GM10266 (cell line): ENCODE results near the gene EGFR.

ENCODE experiments used
- DNase-seq: peaks from one replicate; pipeline ENCODE4 v3.0.0; 2012; ENCODE audit errors: extremely low spot score
- TF ChIP-seq, protein P1 (sequence below): IDR thresholded peaks from 2 replicates; pipeline ENCODE4 v1.5.1; 2012; ENCODE audit warnings: mild to moderate bottlenecking, low read depth; ENCODE audit not compliant: control insufficient read depth, insufficient read depth; ENCODE audit errors: missing control alignments

The EGFR gene

DNA sequence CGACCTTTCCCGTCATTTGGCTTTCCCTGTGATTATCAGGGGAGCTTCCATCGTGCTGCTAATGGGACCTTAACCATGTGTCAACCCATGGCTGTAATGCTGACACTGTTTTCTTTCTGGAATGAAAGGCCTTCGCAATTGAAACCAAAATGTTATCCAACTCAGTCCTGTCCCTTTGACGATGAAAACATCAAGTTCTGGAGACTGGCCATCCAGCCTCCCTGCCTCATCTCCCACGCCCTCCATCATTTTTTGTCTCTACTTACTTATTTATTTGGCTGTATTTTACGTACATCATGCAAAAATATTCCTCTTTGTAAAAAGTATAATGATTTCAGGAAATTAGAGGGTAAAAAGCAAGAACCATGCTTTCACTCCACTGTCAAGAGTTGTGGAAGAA lies 69.8 kb downstream of the EGFR start:
- TF ChIP-seq, protein P1, sequence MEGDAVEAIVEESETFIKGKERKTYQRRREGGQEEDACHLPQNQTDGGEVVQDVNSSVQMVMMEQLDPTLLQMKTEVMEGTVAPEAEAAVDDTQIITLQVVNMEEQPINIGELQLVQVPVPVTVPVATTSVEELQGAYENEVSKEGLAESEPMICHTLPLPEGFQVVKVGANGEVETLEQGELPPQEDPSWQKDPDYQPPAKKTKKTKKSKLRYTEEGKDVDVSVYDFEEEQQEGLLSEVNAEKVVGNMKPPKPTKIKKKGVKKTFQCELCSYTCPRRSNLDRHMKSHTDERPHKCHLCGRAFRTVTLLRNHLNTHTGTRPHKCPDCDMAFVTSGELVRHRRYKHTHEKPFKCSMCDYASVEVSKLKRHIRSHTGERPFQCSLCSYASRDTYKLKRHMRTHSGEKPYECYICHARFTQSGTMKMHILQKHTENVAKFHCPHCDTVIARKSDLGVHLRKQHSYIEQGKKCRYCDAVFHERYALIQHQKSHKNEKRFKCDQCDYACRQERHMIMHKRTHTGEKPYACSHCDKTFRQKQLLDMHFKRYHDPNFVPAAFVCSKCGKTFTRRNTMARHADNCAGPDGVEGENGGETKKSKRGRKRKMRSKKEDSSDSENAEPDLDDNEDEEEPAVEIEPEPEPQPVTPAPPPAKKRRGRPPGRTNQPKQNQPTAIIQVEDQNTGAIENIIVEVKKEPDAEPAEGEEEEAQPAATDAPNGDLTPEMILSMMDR = no peak
- DNase-seq = no peak

DNA sequence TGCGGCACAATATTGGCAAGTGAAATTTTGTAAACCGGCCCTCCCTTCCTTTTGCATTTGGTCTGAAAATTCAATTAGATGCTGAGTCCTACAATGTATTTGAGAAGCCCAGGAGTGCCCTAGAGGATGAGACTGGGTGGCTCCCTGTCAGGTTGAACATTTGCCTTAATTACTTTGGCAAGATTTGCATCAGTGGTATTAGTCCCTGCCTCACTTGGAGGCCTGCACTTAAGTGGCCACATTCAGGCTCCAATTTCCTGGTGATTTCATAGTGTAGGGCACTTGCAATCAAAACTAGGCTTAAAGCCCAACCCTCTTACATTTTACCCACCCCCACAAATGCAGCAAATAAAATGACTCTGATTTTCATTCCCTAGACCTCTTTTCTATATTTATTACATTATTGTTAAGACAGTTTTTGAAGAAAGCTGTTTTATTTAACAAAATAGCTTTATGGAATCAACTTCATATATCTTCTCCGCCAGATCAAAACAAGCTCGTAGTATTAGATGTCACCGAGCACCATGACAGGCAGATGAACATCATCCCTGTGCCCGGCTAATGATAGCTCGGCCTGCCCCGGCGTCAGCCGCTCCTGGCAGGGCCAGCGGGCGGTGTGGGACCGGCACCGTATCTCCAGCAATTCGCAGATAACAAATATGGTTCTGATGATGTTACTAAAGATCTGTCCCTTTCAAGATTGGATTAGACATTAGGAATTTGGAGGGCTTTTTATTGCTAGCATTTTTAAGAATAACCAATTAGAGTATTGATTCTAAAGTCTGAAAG lies 73.6 kb downstream of the EGFR start:
- no peak for DNase-seq
- TF ChIP-seq, protein P1 = no peak

DNA sequence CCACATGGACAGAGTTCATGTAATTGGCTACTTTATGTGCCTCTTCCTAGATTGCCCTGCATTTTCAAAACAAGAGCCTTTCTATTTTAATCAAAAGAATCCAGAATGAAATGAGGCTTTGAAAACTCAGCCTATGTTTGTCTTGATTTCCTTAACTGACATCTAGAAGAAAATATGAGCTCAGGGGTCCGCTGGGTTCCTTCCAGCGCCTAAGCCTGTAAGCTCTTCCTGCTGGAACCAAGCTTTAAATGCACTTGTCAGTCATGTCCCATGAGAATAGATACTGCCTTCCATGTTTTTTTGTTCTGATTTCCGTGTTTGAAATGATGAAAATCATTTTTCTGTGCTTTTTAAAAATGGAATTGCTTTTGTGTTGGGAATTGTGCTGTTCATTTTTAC lies 74.2 kb downstream of the EGFR start:
- TF ChIP-seq, protein P1 = no peak

DNA sequence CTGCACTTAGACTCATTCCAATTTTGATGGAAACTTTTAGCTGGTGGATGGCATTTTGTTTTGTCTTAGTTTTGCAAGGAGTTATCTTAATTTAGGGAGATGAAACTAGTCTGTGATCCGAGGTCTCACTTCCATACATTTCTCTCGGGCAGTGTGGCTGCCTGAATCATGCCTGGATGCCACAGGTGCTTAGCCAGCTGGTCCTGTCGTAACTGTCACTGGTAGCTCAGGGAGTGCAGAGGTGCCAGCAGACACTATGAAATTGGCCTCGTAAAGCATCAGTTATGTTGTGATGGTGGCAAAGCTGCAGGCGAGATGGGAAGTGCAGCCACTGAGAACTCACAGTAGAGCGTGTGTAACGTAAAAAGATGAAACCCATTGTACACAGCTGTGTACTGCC lies 74.9 kb downstream of the EGFR start:
- TF ChIP-seq, protein P1 = no peak
- DNase-seq = no peak

More for the DNA sequence above, 74.2 kb downstream of the EGFR start:
- no peak for DNase-seq

DNA sequence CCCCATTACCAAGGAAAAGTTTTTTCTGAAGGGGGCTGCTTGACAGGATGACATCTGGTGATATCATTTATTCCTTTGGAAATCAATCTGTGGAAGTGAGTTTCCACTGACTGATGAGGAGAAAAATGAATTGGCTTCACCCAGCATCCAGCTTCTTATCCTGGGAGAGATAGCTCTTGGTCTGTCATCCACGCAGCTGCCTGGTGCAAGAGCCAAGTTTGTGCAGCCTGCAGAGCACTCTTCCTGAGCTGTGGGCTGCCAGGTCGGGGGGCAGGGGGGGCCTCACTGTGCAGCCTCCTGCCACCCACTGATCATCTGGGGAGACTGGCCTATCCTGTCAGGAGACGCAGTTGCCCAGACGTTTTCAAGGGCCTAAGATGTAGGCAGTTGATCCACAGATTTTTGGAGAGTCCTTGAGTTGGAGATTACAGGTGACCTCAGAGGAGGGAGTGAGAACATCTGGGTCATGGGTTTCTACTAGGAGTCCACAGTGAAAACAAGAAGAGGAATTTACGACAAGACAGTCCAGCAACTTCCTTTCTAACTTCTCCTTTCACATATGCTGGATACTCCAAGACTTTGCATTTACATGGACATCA lies 75.4 kb downstream of the EGFR start:
- DNase-seq = no peak
- TF ChIP-seq, protein P1 = no peak

DNA sequence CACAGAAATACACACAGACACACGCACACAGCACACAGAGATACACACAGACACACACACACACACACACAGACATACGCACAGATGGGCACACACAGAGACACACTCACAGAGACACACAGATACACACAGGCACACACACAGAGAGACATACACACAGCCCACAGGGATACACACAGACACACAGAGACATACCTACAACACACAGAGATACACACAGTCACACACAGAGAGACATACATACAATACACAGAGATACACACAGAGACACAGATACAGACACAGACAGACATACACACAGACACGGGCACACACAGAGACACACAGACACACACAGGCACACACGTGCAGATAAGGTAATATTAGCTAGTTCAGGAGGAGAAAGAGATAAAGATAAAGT lies 76.9 kb downstream of the EGFR start:
- DNase-seq = no peak
- TF ChIP-seq, protein P1 = no peak

DNA sequence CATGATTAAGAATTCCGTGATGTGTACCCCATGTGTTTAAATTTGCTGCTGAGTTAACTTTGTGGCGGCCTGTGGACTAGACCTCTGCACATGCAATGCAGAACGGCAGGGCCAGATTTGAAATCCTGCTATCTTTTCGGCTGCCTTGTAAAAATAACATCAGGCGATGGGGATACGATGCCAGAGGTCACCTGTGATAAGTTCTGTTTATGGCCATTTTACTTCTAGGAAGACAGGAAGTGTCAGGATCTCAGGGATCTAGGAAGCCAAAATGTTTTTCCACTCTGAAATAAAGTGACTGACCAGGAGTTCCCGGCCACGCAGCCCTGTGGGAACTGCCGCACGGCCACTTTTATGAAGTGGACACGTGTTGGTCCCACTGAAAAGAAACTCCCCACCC lies 77.5 kb downstream of the EGFR start:
- TF ChIP-seq, protein P1 = no peak
- DNase-seq = no peak
